ENCODE data around the gene CPNE5. TPM values are rescaled to one million over a fixed set of nuclear protein-coding genes. Genes with fewer than 3 reads are reported as not detected.
A peak's percentile ranks its signal among the peaks of the same experiment; 100 is the strongest.

The CPNE5 gene
- total RNA-seq, 4 donors from 2014 or later: 0.23 to 1.1 (median 0.81) TPM; not detected in 1

DNA sequence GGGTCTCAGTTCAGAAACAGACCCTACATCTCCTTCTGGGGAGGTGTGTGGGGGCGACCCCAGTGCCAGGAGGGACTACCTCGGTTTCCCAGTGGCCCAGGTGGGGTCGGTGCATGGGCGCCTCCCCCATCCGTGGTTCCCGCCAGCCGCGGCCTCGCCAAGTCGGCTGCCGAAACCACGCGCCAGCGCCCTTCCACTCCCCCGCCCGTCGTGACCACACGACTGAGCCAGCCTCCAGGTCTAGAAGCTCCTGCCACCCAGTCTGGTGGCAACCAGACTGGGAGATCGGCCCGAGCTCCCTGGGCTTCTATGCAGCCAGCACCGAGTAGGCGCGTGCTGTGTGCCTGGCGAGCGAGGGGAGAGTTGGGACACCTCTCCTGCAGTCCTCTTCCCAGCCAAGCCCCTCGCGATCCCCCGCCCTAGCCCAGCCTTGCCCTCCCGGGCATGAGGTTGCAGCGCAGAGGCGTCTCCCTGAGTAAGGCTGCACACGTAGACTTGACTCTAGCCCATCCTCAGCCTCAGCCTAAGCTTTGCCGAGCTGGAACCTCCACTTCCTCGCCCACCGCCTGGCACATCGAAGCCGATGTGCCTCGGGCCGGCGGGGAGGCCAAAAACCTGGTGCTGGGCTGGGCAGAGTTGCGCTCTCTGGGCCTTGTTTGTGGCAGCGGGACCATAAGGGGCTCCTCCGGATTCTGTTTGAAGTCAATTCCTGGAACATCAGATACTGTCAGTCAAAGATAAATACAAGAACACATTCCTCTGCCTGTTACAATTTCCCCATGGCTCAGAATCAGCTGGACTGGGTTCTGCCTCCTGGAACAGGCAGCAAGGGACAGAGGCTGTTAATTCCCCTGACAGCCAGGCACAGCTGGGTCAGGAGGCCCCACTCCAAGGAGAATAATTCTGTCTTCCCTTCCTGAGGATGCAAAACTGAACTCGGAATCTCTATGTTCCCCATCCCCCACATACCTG lies 1.5 kb upstream of the CPNE5 start:
- WGBS, 2 donors: 14 to 21% methylated on average over 25 to 30 of the region's 44 CpGs
- no peak overlapping the region for H3K4me3 ChIP-seq (ENCODE audit: low read depth, poor library complexity, severe bottlenecking)
- intact Hi-C loops (cut with DNase I; ENCODE audit: low total_unique reads): no loop called here
- no peak for DNase-seq (ENCODE audit: low spot score in 2 of 2)
- TF ChIP-seq, protein P1, sequence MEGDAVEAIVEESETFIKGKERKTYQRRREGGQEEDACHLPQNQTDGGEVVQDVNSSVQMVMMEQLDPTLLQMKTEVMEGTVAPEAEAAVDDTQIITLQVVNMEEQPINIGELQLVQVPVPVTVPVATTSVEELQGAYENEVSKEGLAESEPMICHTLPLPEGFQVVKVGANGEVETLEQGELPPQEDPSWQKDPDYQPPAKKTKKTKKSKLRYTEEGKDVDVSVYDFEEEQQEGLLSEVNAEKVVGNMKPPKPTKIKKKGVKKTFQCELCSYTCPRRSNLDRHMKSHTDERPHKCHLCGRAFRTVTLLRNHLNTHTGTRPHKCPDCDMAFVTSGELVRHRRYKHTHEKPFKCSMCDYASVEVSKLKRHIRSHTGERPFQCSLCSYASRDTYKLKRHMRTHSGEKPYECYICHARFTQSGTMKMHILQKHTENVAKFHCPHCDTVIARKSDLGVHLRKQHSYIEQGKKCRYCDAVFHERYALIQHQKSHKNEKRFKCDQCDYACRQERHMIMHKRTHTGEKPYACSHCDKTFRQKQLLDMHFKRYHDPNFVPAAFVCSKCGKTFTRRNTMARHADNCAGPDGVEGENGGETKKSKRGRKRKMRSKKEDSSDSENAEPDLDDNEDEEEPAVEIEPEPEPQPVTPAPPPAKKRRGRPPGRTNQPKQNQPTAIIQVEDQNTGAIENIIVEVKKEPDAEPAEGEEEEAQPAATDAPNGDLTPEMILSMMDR (IDR thresholded peaks at IDR 0.05): no peak

DNA sequence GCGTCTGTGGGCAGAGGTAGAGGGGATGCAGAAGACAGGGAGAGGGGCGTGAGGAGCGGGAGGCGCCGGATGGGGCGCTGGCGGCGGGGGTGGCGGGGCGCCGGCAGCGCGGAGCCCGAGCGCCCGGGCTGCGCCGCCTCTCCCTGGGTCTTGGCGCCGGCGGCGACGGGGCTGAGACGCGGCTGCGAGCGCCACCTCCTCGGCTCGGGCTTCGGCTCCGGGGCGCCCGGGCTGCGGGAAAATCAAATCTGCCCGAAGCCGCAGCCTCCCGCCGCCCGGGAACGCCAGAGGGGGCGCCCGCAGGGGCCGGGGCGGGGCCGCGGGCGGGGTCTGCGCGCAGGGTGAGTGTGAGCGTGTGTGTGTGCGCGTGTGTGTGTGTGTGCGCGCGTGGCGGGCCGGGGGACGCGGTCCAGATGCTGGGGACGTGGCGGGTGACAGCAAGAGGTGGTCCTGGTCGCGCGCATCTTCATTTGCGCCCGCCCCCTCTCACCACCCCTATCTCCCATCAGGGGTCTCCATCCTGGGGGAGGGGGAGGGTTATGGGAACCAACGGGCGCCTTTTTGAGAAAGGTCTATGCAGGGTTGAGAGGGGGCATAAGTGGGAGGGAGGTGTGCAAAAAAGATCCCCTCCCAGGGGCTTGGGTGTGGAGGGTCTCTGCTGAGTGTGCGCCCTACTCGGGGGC lies 646 bp upstream of the CPNE5 start:
- no peak for TF ChIP-seq POLR2A (IDR thresholded peaks at IDR 0.05)
- TF ChIP-seq, protein P1 (IDR thresholded peaks at IDR 0.05): no peak
- intact Hi-C loops (cut with DNase I; ENCODE audit: low total_unique reads): no loop called here
- WGBS, 2 donors: 0 to 2% methylated on average over 37 to 58 of the region's 70 CpGs
- peak overlapping the region; percentile 16 for H3K4me3 ChIP-seq (ENCODE audit: low read depth, poor library complexity, severe bottlenecking)
- no peak for DNase-seq (ENCODE audit: low spot score in 2 of 2)

DNA sequence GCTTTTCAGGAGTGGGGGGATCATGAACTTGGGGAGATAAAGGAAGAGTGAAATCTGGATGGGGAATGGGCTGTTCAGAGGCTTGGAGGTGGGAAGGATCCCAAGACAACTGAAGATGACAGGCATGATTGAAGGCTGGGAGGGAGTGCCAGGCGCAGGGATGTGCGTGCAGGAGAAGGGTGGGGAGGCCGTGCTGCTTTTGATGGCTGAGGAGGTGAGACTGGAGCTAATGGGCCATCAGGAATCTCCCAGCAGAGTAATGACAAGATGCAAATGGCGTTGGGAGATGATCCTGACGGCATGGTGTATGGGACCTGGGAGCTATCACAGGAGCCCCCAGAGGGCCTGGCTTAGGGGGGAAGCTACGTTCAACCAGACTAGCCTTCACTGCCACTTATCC lies 1.6 kb downstream of the CPNE5 start:
- DNase-seq (ENCODE audit: low spot score in 2 of 2): no peak
- H3K4me3 ChIP-seq (ENCODE audit: low read depth, poor library complexity, severe bottlenecking): no peak overlapping the region
- intact Hi-C loops (cut with DNase I; ENCODE audit: low total_unique reads): no loop called here
- WGBS, 2 donors: 83 to 87% methylated on average over 6 of the region's 6 CpGs
- TF ChIP-seq, protein P1 (IDR thresholded peaks at IDR 0.05): no peak
- TF ChIP-seq POLR2A (IDR thresholded peaks at IDR 0.05): no peak

DNA sequence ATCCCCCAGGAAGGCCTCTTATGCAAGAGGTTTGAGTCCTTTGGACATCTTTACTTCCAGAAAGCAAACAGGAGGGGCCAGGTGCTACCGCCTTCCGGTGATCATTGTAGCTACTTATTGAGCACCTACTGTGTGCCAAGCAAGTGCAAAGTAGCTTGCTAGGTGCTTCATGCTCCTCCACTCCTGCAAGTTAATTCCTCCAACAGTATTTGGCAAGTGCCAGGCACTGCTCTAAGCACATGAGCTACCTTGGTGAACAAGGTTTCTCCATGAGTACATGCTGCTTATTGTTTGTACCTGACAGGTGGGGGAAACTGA lies 2.3 kb downstream of the CPNE5 start:
- intact Hi-C loops (cut with DNase I; ENCODE audit: low total_unique reads): no loop called here
- no peak overlapping the region for H3K4me3 ChIP-seq (ENCODE audit: low read depth, poor library complexity, severe bottlenecking)
- no peak for DNase-seq (ENCODE audit: low spot score in 2 of 2)
- TF ChIP-seq, protein P1 (IDR thresholded peaks at IDR 0.05): no peak
- TF ChIP-seq POLR2A (IDR thresholded peaks at IDR 0.05): no peak
- WGBS, 2 donors: 100% methylated on average over 2 of the region's 2 CpGs

DNA sequence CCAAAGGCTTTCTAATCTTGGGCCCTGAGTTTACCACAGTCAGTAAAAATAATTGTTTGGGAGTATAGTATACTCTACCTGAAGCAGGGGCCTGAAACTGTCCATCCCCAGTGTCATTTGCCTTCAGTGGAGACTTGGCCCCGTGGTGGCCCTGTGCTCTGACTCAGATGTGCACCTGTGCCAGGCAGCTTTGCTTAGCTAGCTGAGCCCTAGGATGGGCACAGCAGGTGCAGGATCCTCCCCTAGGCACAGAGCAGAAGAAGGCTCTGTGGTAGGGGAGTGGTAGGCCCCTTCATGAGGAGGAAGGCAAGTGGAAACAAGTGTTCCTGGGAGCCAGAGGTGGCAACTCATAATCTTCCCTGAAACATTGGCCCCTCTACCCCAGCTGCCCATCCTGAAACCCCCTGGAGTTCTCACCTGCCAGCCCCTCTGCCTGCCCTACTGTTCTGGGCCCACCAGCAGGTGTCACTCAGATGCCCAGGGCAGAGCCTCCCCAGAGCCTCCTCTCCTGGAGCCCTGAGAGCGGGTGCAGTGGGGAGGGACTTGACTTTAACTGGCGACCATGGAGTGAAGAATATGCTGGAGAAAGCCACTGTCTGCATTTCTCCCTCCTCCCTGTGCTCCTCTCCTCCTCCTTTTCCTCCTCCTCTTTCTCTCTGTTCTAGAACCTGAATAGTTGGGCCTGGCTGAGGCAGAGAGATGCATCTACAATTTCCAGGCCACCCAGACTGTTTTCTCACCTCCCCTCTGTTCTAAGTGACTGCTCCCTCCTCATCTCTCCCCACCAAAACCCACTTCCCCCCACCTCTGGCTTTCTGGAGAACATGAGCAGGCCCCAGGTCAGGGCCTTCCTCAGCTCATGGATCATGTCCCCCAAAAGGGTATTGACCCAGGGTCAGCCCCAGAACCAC lies 2.9 kb downstream of the CPNE5 start:
- TF ChIP-seq, protein P1 (IDR thresholded peaks at IDR 0.05): no peak
- no peak for TF ChIP-seq POLR2A (IDR thresholded peaks at IDR 0.05)

More for the DNA sequence above, 2.9 kb downstream of the CPNE5 start:
- intact Hi-C loops (cut with DNase I; ENCODE audit: low total_unique reads): no loop called here
- H3K4me3 ChIP-seq (ENCODE audit: low read depth, poor library complexity, severe bottlenecking): no peak overlapping the region
- no peak for DNase-seq (ENCODE audit: low spot score in 2 of 2)
- WGBS, 2 donors: 74 to 89% methylated on average over 3 of the region's 3 CpGs
